GM18868 (cell line): Measurements from ENCODE around the gene ADAMTS7.
"Not testable (repeated sequence)": the region's sequence is repeated elsewhere in the genome, so short reads cannot be mapped to it uniquely, and the experiment has no call there.

Experiments
- ATAC-seq: cut with Tn5 transposase; IDR thresholded peaks from one replicate; pipeline ENCODE4 v1.9.1; 2021; ENCODE audit warnings: mild to moderate bottlenecking, moderate library complexity; ENCODE audit not compliant: unreplicated experiment

Gene ADAMTS7

GRCh38 chr15:78788016-78788660, 23.1 kb downstream of the ADAMTS7 start:
- ATAC-seq: no peak

- not testable (repeated sequence) for ATAC-seq
These were observed 28.9 kb downstream of the ADAMTS7 start for GRCh38 chr15:78782402-78782801.

- not testable (repeated sequence) for ATAC-seq
These were observed 29.9 kb downstream of the ADAMTS7 start for GRCh38 chr15:78781381-78781780.

- not testable (repeated sequence) for ATAC-seq
These were observed 31.3 kb downstream of the ADAMTS7 start for GRCh38 chr15:78779975-78780374.

- ATAC-seq: not testable (repeated sequence)
These were observed 32.0 kb downstream of the ADAMTS7 start for GRCh38 chr15:78779176-78779785.

GRCh38 chr15:78778422-78778821, 32.8 kb downstream of the ADAMTS7 start:
- no peak for ATAC-seq

- not testable (repeated sequence) for ATAC-seq
These were observed 33.3 kb downstream of the ADAMTS7 start for GRCh38 chr15:78777953-78778345.

GRCh38 chr15:78777290-78777952, 33.8 kb downstream of the ADAMTS7 start:
- ATAC-seq: not testable (repeated sequence)

GRCh38 chr15:78776046-78776925, 35.0 kb downstream of the ADAMTS7 start:
- not testable (repeated sequence) for ATAC-seq

GRCh38 chr15:78775472-78775871, 35.8 kb downstream of the ADAMTS7 start:
- no peak for ATAC-seq

GRCh38 chr15:78774451-78774990, 36.7 kb downstream of the ADAMTS7 start:
- ATAC-seq: not testable (repeated sequence)

GRCh38 chr15:78773765-78774450, 37.4 kb downstream of the ADAMTS7 start:
- ATAC-seq: not testable (repeated sequence)

GRCh38 chr15:78772738-78773137, 38.5 kb downstream of the ADAMTS7 start:
- no peak for ATAC-seq

GRCh38 chr15:78771436-78772000, 39.7 kb downstream of the ADAMTS7 start:
- ATAC-seq: not testable (repeated sequence)

- ATAC-seq: not testable (repeated sequence)
These were observed 40.2 kb downstream of the ADAMTS7 start for GRCh38 chr15:78771020-78771419.

- ATAC-seq: not testable (repeated sequence)
These were observed 41.6 kb downstream of the ADAMTS7 start for GRCh38 chr15:78769473-78770225.

- ATAC-seq: no peak
These were observed 42.5 kb downstream of the ADAMTS7 start for GRCh38 chr15:78768531-78769408.

GRCh38 chr15:78768096-78768495, 43.2 kb downstream of the ADAMTS7 start:
- ATAC-seq: no peak
